Measurements from ENCODE around the gene TAF3.

DNA sequence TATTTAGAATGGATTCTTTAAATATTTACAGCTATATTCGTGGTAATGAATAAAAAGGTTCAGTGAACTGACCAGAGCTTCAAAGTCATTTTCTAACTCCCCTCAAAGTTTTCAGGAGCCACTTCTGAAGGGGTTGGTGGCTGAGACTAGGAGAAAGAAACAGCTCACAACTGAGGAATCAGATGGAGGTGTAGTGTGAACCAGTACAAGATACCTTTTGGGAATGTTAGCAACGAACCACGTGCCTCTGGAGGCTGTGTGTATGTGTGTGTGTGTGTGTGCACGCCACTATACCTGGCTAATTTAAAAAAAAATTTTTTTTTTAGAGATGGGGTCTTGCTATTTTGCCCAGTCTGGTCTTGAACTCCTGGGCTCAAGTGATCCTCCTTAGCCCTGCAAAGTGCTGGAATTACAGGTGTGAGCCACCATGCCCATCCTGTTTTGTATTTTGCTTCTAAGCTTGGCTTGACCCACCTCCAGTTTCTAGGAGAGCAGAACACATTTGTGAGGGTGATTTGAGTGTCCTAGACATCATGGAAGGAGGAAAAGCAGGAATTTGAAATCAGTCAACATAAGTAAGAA lies 9.5 kb upstream of the TAF3 start:
- TF ChIP-seq ZNF830 (tag by site-specific recombination; IDR thresholded peaks at IDR 0.05; ENCODE audit: low read depth) (no peak), ZNF2 (tag by site-specific recombination; IDR thresholded peaks at IDR 0.05) (no peak), ZNF221 (tag by site-specific recombination; IDR thresholded peaks at IDR 0.05; ENCODE audit: borderline replicate concordance) (no peak), ZNF292 (tag by site-specific recombination; IDR thresholded peaks at IDR 0.05; ENCODE audit: borderline replicate concordance, low read depth) (no peak), ZNF768 (tag by site-specific recombination; IDR thresholded peaks at IDR 0.05) (no peak), ZNF112 (tag by site-specific recombination; IDR thresholded peaks at IDR 0.05) (no peak)
- TF ChIP-seq, protein P1, sequence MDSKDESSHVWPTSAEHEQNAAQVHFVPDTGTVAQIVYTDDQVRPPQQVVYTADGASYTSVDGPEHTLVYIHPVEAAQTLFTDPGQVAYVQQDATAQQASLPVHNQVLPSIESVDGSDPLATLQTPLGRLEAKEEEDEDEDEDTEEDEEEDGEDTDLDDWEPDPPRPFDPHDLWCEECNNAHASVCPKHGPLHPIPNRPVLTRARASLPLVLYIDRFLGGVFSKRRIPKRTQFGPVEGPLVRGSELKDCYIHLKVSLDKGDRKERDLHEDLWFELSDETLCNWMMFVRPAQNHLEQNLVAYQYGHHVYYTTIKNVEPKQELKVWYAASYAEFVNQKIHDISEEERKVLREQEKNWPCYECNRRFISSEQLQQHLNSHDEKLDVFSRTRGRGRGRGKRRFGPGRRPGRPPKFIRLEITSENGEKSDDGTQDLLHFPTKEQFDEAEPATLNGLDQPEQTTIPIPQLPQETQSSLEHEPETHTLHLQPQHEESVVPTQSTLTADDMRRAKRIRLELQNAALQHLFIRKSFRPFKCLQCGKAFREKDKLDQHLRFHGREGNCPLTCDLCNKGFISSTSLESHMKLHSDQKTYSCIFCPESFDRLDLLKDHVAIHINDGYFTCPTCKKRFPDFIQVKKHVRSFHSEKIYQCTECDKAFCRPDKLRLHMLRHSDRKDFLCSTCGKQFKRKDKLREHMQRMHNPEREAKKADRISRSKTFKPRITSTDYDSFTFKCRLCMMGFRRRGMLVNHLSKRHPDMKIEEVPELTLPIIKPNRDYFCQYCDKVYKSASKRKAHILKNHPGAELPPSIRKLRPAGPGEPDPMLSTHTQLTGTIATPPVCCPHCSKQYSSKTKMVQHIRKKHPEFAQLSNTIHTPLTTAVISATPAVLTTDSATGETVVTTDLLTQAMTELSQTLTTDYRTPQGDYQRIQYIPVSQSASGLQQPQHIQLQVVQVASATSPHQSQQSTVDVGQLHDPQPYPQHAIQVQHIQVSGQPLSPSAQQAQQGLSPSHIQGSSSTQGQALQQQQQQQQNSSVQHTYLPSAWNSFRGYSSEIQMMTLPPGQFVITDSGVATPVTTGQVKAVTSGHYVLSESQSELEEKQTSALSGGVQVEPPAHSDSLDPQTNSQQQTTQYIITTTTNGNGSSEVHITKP (tag by site-specific recombination; IDR thresholded peaks at IDR 0.05), result no peak
- TF ChIP-seq, protein P2, sequence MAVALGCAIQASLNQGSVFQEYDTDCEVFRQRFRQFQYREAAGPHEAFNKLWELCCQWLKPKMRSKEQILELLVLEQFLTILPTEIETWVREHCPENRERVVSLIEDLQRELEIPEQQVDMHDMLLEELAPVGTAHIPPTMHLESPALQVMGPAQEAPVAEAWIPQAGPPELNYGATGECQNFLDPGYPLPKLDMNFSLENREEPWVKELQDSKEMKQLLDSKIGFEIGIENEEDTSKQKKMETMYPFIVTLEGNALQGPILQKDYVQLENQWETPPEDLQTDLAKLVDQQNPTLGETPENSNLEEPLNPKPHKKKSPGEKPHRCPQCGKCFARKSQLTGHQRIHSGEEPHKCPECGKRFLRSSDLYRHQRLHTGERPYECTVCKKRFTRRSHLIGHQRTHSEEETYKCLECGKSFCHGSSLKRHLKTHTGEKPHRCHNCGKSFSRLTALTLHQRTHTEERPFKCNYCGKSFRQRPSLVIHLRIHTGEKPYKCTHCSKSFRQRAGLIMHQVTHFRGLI (tag by site-specific recombination; IDR thresholded peaks at IDR 0.05), result no peak
- TF ChIP-seq, protein P3, sequence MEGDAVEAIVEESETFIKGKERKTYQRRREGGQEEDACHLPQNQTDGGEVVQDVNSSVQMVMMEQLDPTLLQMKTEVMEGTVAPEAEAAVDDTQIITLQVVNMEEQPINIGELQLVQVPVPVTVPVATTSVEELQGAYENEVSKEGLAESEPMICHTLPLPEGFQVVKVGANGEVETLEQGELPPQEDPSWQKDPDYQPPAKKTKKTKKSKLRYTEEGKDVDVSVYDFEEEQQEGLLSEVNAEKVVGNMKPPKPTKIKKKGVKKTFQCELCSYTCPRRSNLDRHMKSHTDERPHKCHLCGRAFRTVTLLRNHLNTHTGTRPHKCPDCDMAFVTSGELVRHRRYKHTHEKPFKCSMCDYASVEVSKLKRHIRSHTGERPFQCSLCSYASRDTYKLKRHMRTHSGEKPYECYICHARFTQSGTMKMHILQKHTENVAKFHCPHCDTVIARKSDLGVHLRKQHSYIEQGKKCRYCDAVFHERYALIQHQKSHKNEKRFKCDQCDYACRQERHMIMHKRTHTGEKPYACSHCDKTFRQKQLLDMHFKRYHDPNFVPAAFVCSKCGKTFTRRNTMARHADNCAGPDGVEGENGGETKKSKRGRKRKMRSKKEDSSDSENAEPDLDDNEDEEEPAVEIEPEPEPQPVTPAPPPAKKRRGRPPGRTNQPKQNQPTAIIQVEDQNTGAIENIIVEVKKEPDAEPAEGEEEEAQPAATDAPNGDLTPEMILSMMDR (tag by site-specific recombination; IDR thresholded peaks at IDR 0.05), result no peak

All from HEK293 (cell line).